H1 (cell line): ENCODE results near the gene CERS5. TPM values are rescaled to one million over a fixed set of nuclear protein-coding genes. Genes with fewer than 3 reads are reported as not detected.

ENCODE experiments used
- CTCF ChIA-PET: fragments of 300-600 bp; sonication (Branson Sonifier 250); formaldehyde crosslinking; loops from one replicate; lab custom pipeline; 2021; ENCODE audit not compliant: partially characterized antibody; lab: Charles Lee
- POLR2A ChIA-PET: fragments of 300-600 bp; sonication (Branson Sonifier 250); formaldehyde crosslinking; loops from one replicate; lab custom pipeline; 2021; ENCODE audit warnings: inconsistent platforms; ENCODE audit not compliant: partially characterized antibody; lab: Charles Lee
- DNase-seq, 2 experiments: peaks; one replicate each; pipeline versions ENCODE4 v3.0.0 to v3.0.0-alpha.2; 2010 to 2022; ENCODE audit warnings: low spot score in 2 of 2, low read depth in 1 of 2, mixed read lengths in 1 of 2
- FAIRE-seq: peaks from 2 replicates; lab custom pipeline; 2011; peaks lifted over from hg19 to GRCh38; lab: Jason Lieb, UNC
- H2AFZ ChIP-seq: 2 replicates; pipeline ENCODE4 v1.8.1; 2012; ENCODE audit warnings: low read length, inconsistent platforms
- H2AK5ac ChIP-seq: 2 replicates; pipeline ENCODE4 v1.6.1; 2013; ENCODE audit warnings: low read depth, low read length
- H2BK120ac ChIP-seq: replicated peaks from 2 replicates; pipeline ENCODE3; 2013; ENCODE audit warnings: low read depth, low read length, inconsistent platforms
- H2BK12ac ChIP-seq: 2 replicates; pipeline ENCODE4 v1.6.1; 2013; ENCODE audit warnings: low read depth, low read length
- H2BK15ac ChIP-seq: 2 replicates; pipeline ENCODE4 v1.6.1; 2013; ENCODE audit warnings: low read length
- H2BK20ac ChIP-seq: 2 replicates; pipeline ENCODE4 v1.6.1; 2013; ENCODE audit warnings: low read length
- H2BK5ac ChIP-seq: 2 replicates; pipeline ENCODE4 v1.6.1; 2013; ENCODE audit warnings: low read depth, low read length
- H3K14ac ChIP-seq: 2 replicates; pipeline ENCODE4 v1.6.1; 2013; ENCODE audit warnings: inconsistent platforms; ENCODE audit not compliant: insufficient read length
- H3K18ac ChIP-seq: 2 replicates; pipeline ENCODE4 v1.6.1; 2013; ENCODE audit warnings: low read length; ENCODE audit errors: extremely low read depth
- H3K23ac ChIP-seq: 2 replicates; pipeline ENCODE4 v1.6.1; 2013; ENCODE audit warnings: inconsistent platforms; ENCODE audit not compliant: insufficient read length
- H3K23me2 ChIP-seq: 2 replicates; pipeline ENCODE4 v1.6.1; 2013; ENCODE audit warnings: low read depth, low read length
- H3K27ac ChIP-seq: 2 replicates; pipeline ENCODE4 v1.6.1; 2011; ENCODE audit warnings: low read depth, low read length, inconsistent platforms
- H3K27me3 ChIP-seq, 4 experiments: replicated peaks in 1 of 4; 1 replicate in 1 of 4; 2 replicates in 3 of 4; pipeline versions ENCODE4 v1.6.1 to v1.8.1; 2011 to 2013; ENCODE audit warnings: low read length in 3 of 4, mild to moderate bottlenecking in 3 of 4, inconsistent platforms in 2 of 4, mixed read lengths in 2 of 4, moderate library complexity in 1 of 4; ENCODE audit not compliant: control insufficient read depth in 3 of 4, insufficient read depth in 3 of 4; ENCODE audit errors: extremely low read depth in 1 of 4
- H3K36me3 ChIP-seq, 4 experiments: 2 replicates each; pipeline versions ENCODE4 v1.6.1 to v1.8.1; 2011 to 2013; ENCODE audit warnings: mild to moderate bottlenecking in 4 of 4, low read length in 3 of 4, moderate library complexity in 2 of 4, control low read depth in 1 of 4, inconsistent platforms in 1 of 4; ENCODE audit not compliant: insufficient read depth in 4 of 4, control insufficient read depth in 2 of 4
- H3K4ac ChIP-seq: replicated peaks from 2 replicates; pipeline ENCODE3; 2013; ENCODE audit warnings: low read length, low read depth, mixed read lengths, inconsistent platforms; ENCODE audit not compliant: insufficient read length
- H3K4me1 ChIP-seq, 4 experiments: replicated peaks in 1 of 4; 1 replicate in 1 of 4; 2 replicates in 3 of 4; pipeline versions ENCODE4 v1.6.1 to v1.8.1; 2011 to 2013; ENCODE audit warnings: low read length in 3 of 4, inconsistent platforms in 2 of 4, mixed read lengths in 1 of 4; ENCODE audit not compliant: insufficient read depth in 4 of 4, control insufficient read depth in 3 of 4
- H3K4me2 ChIP-seq, 2 experiments: 2 replicates each; pipeline versions ENCODE4 v1.6.1 to v1.8.1; 2011 to 2013; ENCODE audit warnings: low read depth in 2 of 2, low read length in 2 of 2, control low read depth in 1 of 2, inconsistent platforms in 1 of 2, mild to moderate bottlenecking in 1 of 2; ENCODE audit not compliant: insufficient read depth in 1 of 2
- H3K4me3 ChIP-seq, 4 experiments: fragments of 200-600, 300-600 bp in 1 of 4; sonication (generic), shearing (Covaris generic), sonication (Bioruptor Twin) in 1 of 4; 2 replicates each; pipeline versions ENCODE4 v1.5.1 to v1.8.1; 2011 to 2016; ENCODE audit warnings: low read length in 4 of 4, low read depth in 3 of 4, control low read depth in 2 of 4, inconsistent platforms in 2 of 4, mild to moderate bottlenecking in 2 of 4, mixed read lengths in 1 of 4, moderate library complexity in 1 of 4; ENCODE audit not compliant: insufficient read depth in 2 of 4; ENCODE audit errors: extremely low read depth in 1 of 4
- H3K56ac ChIP-seq: replicated peaks from 2 replicates; pipeline ENCODE3; 2013; ENCODE audit warnings: low read depth, mild to moderate bottlenecking, mixed read lengths, low read length, inconsistent platforms; ENCODE audit not compliant: insufficient read length
- H3K79me1 ChIP-seq: 2 replicates; pipeline ENCODE4 v1.6.1; 2013; ENCODE audit warnings: low read depth, low read length, control low read depth
- H3K79me2 ChIP-seq, 2 experiments: 2 replicates each; pipeline versions ENCODE4 v1.6.1 to v1.8.1; 2012 to 2013; ENCODE audit warnings: low read length in 2 of 2, mild to moderate bottlenecking in 2 of 2, inconsistent platforms in 1 of 2; ENCODE audit not compliant: insufficient read depth in 2 of 2, control insufficient read depth in 1 of 2
- H3K9ac ChIP-seq, 4 experiments: replicated peaks in 1 of 4; 1 replicate in 1 of 4; 2 replicates in 3 of 4; pipeline versions ENCODE4 v1.6.1 to v1.8.1; 2011 to 2013; ENCODE audit warnings: low read depth in 3 of 4, low read length in 3 of 4, control low read depth in 2 of 4, mild to moderate bottlenecking in 2 of 4, moderate library complexity in 2 of 4, inconsistent platforms in 1 of 4; ENCODE audit errors: extremely low read depth in 1 of 4
- H3K9me3 ChIP-seq, 2 experiments: 2 replicates each; pipeline versions ENCODE4 v1.6.1 to v1.8.1; 2012 to 2013; ENCODE audit warnings: mild to moderate bottlenecking in 2 of 2, moderate library complexity in 2 of 2, control low read depth in 1 of 2, inconsistent platforms in 1 of 2, low read depth in 1 of 2, low read length in 1 of 2, mixed read lengths in 1 of 2; ENCODE audit not compliant: insufficient read depth in 2 of 2
- H4K20me1 ChIP-seq, 2 experiments: replicated peaks in 1 of 2; 2 replicates each; pipeline versions ENCODE3 to v1.8.1; 2011 to 2013; ENCODE audit warnings: inconsistent platforms in 2 of 2, low read length in 2 of 2, mild to moderate bottlenecking in 1 of 2; ENCODE audit not compliant: insufficient read depth in 2 of 2, control insufficient read depth in 1 of 2
- H4K5ac ChIP-seq: 2 replicates; pipeline ENCODE4 v1.6.1; 2013; ENCODE audit warnings: low read length, low read depth, mixed read lengths, inconsistent platforms; ENCODE audit not compliant: insufficient read length
- H4K8ac ChIP-seq: 2 replicates; pipeline ENCODE4 v1.8.0; 2013; ENCODE audit warnings: mild to moderate bottlenecking, moderate library complexity, low read length, inconsistent platforms; ENCODE audit not compliant: insufficient read depth; ENCODE audit errors: extremely low read depth
- H4K91ac ChIP-seq: replicated peaks from 2 replicates; pipeline ENCODE3; 2013; ENCODE audit warnings: low read length, mixed read lengths, inconsistent platforms; ENCODE audit not compliant: insufficient read length
- E2F6 ChIP-seq: IDR thresholded peaks from 2 replicates; pipeline ENCODE4 v1.6.1; 2012; ENCODE audit warnings: inconsistent platforms
- EZH2 ChIP-seq: fragments of 200-600 bp; sonication (generic); IDR thresholded peaks from 2 replicates; pipeline ENCODE4 v1.7.1; 2012; ENCODE audit warnings: low read depth, mild to moderate bottlenecking, moderate library complexity, low read length, inconsistent platforms; ENCODE audit not compliant: severe bottlenecking
- RFX5 ChIP-seq: IDR thresholded peaks from 2 replicates; pipeline ENCODE4 v1.6.1; 2011; ENCODE audit warnings: low read depth, low read length, improper control_type of control experiment, borderline replicate concordance
- TBP ChIP-seq: IDR thresholded peaks from 2 replicates; pipeline ENCODE4 v1.6.1; 2011; ENCODE audit warnings: low read depth, low read length, improper control_type of control experiment
- WGBS, 2 experiments: shearing (Covaris generic) in 1 of 2; methylation state at CpG; one replicate each; pipeline versions ENCODE4 v1.1.6 to v1.1.7; 2013 to 2015; ENCODE audit warnings: low lambda C conversion rate in 2 of 2, mixed read lengths in 2 of 2, inconsistent platforms in 1 of 2, low coverage in 1 of 2, missing lambda C conversion rate in 1 of 2; ENCODE audit not compliant: insufficient replicate concordance in 2 of 2, insufficient coverage in 1 of 2, insufficient read length in 1 of 2; ENCODE audit errors: extremely low coverage in 1 of 2, missing lambda C conversion rate in 1 of 2; 5-methylcytosine and 5-hydroxymethylcytosine counted together
- polyA plus RNA-seq, 7 experiments: library from polyadenylated mRNA; depleted of rRNA in 3 of 7; stranded (reverse) in 5 of 7; unstranded in 2 of 7; fragments of >200 nt in 5 of 7; fragments of 200-250 nt in 2 of 7; gene quantifications; 1 replicate in 5 of 7; 2 replicates in 1 of 7; 4 replicates in 1 of 7; pipeline versions ENCODE4 v1.2.1 to v1.2.3, GENCODE V29; 2011 to 2013; ENCODE audit warnings: missing spikeins in 2 of 7, mixed read lengths in 2 of 7
- total RNA-seq: library from RNA; stranded (reverse); fragmentation: NEBNext Ultra II Directional; extraction: Animal tissue kit (Norgen Biotek cat#: 25700); gene quantifications from 2 replicates; pipeline ENCODE4 v1.2.1, GENCODE V29; 2021

Gene CERS5
- total and polyA plus RNA-seq, 2 of the 8 experiments (the other 6 are each of a cell fraction or from before 2014, with no cell fraction given), result 69.2 to 119 TPM

DNA sequence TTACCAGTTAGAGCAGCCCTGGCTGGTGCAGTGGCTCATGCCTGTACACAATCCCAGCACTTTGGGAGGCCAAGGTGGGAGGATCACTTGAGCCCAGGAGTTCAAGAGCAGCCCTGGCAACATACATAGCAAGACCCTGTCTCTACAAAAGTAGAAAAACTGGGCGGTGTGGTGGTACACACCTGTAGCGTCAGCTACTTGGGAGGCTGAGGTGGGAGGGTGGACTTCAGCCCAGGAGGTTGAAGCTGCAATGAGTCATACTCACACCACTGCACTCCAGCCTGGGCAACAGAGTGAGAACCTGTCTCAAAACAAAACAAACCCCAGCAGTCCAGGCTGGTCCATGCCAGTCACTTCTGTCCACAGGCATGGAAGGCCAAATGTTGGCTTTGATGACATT, 47.8 kb downstream of the CERS5 start:
- TF ChIP-seq EZH2, result no peak
- TF ChIP-seq E2F6, result no peak
- no peak for TF ChIP-seq RFX5
- no peak for TF ChIP-seq TBP
- H4K8ac ChIP-seq, result no peak overlapping the region

More for the DNA sequence above, 47.8 kb downstream of the CERS5 start:
- no peak overlapping the region for H3K14ac ChIP-seq
- H2BK15ac ChIP-seq, result no peak overlapping the region
- peaks cover 0 to 4% of the 10 kb centered on the region in 2 experiments; a peak in 2 of 4 replicates for H3K79me2 ChIP-seq
- H2AK5ac ChIP-seq, result no peak overlapping the region
- H2BK120ac ChIP-seq, result no peak overlapping the region
- H3K56ac ChIP-seq, result no peak overlapping the region
- POLR2A ChIA-PET, result interaction anchor here (0.8 to 27.1 kb wide), 3 partner anchors 10 to 42 kb away, joined by 4 to 457 read pairs (median 4); partner anchors contain the start of genes GPD1 and SMARCD1
- no peak overlapping the region for H3K4me3 ChIP-seq
- H3K9me3 ChIP-seq, result no peaks in the 10 kb centered on the region
- no peak overlapping the region for H2BK12ac ChIP-seq
- peaks cover 0 to 2% of the 10 kb centered on the region in 2 experiments for H4K20me1 ChIP-seq
- H2AFZ ChIP-seq, result no peak overlapping the region
- H3K36me3 ChIP-seq, result peaks cover 0 to 3% (median 0%) of the 10 kb centered on the region in 4 experiments; a peak in 1 of 8 replicates
- FAIRE-seq, result no peak
- H4K91ac ChIP-seq, result no peak overlapping the region
- 100% methylated on average over 2 of the region's 2 CpGs; no CpG with 5 or more reads in 1 of the 2 experiments for WGBS, 2 experiments
- H3K23me2 ChIP-seq, result no peaks in the 10 kb centered on the region; the same call in 1 of the 2 replicates
- no peak overlapping the region for H2BK5ac ChIP-seq
- no peak overlapping the region for H3K23ac ChIP-seq
- no peak for DNase-seq
- no peaks in the 10 kb centered on the region for H3K27me3 ChIP-seq
- no peak overlapping the region for H4K5ac ChIP-seq
- CTCF ChIA-PET, result interaction anchor here (0.7 to 32.9 kb wide), 2 partner anchors 9 to 33 kb away, joined by 4 to 625 read pairs; partner anchors contain the start of gene SMARCD1
- no peak overlapping the region for H3K18ac ChIP-seq
- H3K79me1 ChIP-seq, result no peaks in the 10 kb centered on the region; the same call in 1 of the 2 replicates
- no peaks in the 10 kb centered on the region for H3K4me1 ChIP-seq
- H3K4ac ChIP-seq, result no peak overlapping the region
- H3K4me2 ChIP-seq, result no peak overlapping the region
- H3K9ac ChIP-seq, result no peak overlapping the region; a peak in 1 of 7 replicates
- H3K27ac ChIP-seq, result no peak overlapping the region
- H2BK20ac ChIP-seq, result no peak overlapping the region
